Measurements from ENCODE around the gene CDH8. TPM values are rescaled to one million over a fixed set of nuclear protein-coding genes. Genes with fewer than 3 reads are reported as not detected.

Gene CDH8
- total RNA-seq, 4 donors from 2014 or later, result not detected

DNA sequence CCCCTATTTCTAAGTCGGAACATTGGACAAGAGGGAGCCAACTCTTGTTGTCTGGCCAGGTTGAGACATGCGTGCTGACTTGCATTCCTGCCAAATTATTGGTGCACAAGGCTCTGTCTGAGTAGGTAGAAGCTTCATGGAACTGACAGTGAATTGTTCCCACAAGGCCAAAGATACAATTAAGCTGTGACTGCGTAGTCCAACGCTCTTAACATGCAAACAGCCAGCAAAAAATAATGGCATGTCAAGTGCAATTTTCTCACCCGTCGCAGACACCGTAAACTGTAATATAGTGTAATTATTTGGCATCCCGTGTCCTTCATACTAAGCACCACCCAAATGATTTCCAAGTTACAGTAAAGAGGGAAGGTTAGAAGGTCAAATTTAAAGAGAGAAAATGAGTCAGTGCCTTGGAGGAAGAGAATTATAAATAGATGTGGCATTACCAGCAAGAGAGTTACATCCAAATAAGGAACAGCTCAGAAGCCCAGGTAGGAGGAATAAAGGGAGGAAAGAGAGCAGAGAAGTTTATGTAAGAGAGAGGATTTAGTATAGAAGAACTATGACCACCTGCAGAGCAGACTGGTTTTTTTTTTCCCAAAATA, 21.8 kb downstream of the CDH8 start:
- TF ChIP-seq, protein P1, sequence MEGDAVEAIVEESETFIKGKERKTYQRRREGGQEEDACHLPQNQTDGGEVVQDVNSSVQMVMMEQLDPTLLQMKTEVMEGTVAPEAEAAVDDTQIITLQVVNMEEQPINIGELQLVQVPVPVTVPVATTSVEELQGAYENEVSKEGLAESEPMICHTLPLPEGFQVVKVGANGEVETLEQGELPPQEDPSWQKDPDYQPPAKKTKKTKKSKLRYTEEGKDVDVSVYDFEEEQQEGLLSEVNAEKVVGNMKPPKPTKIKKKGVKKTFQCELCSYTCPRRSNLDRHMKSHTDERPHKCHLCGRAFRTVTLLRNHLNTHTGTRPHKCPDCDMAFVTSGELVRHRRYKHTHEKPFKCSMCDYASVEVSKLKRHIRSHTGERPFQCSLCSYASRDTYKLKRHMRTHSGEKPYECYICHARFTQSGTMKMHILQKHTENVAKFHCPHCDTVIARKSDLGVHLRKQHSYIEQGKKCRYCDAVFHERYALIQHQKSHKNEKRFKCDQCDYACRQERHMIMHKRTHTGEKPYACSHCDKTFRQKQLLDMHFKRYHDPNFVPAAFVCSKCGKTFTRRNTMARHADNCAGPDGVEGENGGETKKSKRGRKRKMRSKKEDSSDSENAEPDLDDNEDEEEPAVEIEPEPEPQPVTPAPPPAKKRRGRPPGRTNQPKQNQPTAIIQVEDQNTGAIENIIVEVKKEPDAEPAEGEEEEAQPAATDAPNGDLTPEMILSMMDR (IDR thresholded peaks at IDR 0.05; ENCODE audit: low read depth), result no peak

DNA sequence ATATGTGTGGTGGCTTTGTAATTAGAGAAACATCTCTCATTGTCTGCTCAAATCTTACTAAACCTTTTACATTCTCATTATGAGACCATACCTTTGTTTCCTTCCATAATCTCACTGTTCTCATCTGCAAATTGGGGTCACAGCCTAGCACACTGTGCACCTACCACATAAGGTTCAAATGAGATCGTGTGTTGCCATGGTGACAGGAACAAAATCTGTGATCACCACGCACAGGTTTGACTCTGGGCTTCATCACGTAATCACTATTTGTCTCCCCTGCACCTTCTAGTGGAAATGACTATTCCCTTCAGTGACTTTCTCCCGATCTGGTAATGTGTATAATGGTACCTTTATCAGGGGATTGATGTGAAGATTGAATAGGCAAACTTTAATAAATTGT, 26.1 kb downstream of the CDH8 start:
- TF ChIP-seq, protein P1 (IDR thresholded peaks at IDR 0.05; ENCODE audit: low read depth), result no peak

DNA sequence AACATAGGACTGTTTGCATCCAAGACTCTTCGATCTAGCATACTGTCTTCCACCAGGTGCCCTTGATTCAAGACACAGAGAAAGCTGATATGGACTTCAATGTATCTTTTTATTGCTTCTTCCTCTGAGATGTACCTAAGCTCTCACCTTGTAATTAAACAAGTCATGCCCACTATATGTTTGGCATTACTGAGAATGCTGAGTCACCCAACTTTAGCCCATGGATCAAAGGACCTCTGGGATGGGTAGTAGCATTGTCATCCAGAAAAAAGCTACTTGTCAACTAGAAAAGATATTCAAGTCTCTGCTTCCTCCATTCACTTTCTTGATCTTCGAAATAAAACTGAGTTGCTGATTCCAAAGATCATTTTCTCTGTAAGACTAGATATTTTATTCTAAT, 37.8 kb downstream of the CDH8 start:
- TF ChIP-seq, protein P1 (IDR thresholded peaks at IDR 0.05; ENCODE audit: low read depth), result no peak

DNA sequence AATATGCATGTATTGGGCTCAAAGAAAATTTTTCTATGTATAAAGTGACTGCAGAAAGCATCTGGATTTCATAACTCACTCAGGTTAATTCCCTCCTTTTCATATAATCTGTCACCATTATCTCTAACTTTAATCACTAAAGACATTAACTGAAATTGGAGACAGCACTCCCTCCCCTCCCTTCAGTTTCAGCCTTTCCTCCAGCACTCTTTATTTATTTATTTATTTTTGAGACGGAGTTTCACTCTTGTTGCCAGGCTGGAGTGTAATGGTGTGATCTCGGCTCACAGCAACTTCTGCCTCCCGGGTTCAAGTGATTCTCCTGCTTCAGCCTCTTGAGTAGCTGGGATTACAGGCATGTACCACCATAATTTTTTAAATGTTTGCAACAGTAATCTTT, 43.1 kb downstream of the CDH8 start:
- TF ChIP-seq, protein P1 (IDR thresholded peaks at IDR 0.05; ENCODE audit: low read depth), result no peak

DNA sequence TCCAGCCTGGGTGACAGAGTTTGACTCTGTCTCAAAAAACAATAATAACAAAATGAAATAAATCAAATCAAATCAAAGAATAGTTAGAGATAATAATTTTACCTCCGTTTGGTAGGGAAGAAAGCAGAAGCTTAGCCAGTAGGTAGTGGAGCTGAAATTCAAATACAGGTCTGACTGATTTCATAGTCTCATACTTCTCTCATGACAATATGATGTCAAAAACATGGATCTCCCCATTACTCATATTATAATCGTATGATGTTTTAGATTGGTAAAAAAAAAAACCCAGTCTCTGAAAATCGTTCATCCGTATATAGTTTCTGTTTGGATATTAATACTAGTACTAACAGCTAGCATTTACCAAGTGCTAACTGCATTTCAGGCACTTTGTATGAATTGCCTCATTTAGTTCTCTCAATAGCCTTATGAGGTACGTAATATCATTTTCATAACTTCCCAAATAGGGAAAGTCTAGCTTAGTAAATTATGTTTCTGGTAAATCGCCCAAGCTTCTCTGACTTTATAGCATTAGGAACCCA, 48.7 kb downstream of the CDH8 start:
- TF ChIP-seq, protein P1 (IDR thresholded peaks at IDR 0.05; ENCODE audit: low read depth), result no peak

DNA sequence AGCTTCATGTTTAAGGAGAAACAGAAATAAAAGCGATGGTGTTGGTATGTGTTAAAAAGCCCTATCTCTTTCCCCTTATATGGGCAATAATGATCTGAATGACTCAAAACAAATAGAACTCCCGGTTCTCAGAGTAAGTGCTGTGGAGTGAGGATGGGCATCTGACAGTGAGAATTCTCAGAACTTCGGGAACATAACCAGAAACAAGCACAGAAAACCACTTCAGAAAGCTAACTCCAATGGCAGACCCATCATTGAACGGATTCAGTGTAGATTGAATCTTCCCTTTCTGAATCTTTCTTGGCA, 67.2 kb downstream of the CDH8 start:
- TF ChIP-seq, protein P1 (IDR thresholded peaks at IDR 0.05; ENCODE audit: low read depth), result no peak

DNA sequence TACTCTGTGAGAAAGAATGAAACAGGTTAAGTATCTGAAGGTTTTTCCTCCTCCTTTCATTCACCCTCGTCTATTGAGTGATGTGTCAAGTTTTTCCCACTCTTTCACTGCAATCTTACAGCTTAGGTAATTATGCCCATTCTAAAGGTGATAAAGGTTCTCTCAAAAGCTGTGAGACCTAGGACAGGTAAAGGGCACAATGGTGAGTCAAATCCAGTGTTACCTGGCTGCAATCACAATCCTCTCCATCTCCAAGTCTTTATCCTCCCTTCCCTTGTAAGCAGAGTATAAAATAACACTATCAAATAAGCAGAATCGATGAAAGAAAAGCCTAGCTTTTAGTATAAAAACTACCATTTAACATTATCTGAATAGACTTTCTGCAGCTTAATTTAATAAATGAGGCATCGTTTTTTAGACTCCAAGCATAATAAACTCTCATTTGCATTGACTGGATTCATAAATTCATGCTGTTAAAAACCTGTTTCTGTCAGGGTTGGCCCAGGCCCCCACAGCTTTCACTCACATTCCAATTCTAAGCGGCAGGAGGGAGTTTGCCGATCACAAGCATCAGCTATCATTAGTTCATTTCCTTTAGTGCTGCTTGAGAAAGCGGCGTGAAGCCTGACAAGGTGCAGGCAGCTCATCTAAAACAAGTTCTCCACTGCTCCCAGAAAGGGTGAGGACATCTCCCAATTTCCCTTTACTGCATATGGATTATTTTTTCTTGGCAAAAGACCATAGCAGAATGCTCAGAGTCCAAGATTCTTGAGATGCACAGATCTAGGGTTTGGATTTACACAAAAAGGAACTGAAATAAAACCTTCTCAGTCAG, 67.8 kb downstream of the CDH8 start:
- TF ChIP-seq, protein P1 (IDR thresholded peaks at IDR 0.05; ENCODE audit: low read depth), result no peak
